Activated CD4-positive, alpha-beta T cell treated with anti-CD3 and anti-CD28 coated beads, Interleukin-2, amount 50 U/mL, for 24 hours (primary cell): ENCODE results near the gene SAG.

Source experiments
- DNase-seq, 2 donors: peaks; one replicate each; pipeline ENCODE4 v3.0.0-alpha.2; 2020; ENCODE audit warnings: low read depth in 1 of 2, low spot score in 1 of 2

The SAG gene

DNA sequence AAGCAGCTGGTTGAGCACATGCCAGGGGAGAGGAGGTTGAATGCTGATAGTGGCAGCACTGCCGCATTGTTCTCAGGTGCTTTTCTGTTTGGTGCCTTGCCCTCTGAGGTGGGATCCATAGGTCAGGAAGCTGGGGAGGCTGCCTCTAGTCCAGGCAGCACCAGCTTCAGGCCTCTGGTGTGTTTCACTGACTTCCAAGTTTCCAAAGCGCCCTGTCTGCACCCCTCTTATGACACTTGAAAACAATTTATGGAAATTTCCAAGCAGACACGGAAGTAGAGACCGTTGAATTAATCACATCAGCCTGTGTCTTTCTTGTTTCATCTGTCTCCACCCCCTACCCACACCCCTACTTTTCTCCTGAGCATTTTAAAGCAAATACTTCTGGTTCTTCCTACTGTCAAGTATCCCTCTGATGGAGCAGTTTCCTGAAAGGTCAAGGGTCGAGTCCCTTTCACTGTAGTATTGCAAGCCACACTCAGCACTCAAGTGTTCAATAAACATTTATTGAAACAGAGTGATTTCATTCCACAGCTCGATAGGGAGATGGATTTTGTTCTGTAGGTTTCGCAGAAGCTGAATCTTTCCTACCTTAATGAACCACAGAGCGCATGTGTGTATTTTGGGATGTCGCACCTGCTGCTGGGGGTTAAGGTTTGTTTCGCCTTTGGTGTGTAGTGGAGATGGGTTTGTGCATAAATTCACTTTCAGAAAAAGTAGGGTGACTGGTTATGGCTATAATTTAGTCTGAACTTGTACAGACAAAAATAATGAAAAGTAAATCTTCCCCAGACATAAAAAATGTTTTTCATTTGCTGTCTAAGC is 68.1 kb downstream of the SAG start:
- no peak for DNase-seq

DNA sequence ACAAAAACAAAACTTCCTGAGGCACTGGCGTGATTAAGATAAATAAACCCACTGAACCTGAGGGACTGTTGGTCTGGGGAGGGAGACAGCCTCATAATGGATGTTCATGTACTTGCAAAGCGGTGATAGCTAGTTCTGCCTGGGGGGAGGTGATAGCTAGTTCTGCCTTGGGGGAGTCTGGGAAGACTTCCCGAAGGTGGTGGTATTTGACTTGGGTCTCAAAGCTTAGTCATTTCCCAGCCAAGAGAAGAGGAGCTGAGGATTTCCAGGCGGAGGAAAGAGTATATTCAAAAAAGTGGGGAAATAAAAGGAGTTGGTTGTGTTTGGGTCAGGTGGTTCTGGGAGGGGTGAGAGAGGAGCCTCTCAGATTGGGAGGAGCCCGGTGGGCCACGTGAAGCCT is 71.4 kb downstream of the SAG start:
- no peak for DNase-seq

DNA sequence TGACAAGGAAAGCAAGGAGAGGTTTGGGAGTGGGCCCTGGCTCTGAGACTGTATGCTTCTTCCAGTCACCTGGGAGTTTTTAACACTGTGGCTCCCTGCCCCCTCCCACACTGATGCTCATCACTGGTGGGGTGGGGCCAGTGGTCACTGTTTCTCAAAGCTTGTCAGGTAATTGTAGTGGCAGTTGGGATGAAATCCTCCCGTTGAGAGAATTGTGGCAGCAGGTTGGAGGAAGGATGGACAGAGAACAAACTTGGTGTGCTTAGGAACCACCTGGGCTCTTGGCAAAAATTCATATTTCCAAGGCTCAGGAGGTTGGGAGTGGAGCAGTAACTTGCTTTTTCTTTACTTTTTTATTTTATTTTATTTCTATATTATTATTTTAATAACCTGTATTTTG is 71.8 kb downstream of the SAG start:
- DNase-seq, result no peak

DNA sequence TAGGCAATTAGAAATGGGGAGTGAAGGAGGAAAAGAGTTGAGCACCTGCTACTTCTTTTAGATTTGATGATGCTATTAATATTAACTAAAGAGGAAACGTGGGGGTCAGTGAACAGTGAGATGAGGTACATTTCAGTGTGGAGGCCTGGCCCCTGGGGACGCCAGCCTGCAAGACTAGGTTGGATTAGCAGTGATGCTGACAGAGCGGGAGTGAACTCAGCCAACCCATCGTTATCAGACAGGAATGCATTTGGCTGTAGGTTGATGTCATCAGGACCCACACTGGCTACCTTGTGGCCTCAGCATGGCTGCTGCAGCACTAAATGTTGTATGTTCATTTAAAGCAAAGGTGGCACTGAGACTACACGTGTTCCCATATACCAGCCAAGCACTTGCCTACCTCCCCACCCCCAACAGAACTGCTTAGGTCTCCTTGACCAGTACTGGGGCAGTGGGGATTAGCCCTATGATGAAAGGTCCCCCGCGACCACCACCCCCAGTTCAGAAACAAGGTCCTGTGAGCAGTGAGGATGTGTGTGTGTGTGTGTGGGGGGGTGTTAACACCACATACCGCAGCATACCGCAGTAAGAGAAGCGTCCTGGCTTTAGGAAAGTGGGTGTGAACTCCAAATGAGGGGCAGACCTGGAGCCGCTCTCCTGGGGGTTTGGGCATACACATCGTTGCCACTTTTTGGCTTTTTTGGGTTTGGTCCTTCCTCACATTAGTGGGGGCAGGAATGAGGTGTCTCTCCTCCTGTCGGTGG is 72.7 kb downstream of the SAG start:
- DNase-seq, result no peak

DNA sequence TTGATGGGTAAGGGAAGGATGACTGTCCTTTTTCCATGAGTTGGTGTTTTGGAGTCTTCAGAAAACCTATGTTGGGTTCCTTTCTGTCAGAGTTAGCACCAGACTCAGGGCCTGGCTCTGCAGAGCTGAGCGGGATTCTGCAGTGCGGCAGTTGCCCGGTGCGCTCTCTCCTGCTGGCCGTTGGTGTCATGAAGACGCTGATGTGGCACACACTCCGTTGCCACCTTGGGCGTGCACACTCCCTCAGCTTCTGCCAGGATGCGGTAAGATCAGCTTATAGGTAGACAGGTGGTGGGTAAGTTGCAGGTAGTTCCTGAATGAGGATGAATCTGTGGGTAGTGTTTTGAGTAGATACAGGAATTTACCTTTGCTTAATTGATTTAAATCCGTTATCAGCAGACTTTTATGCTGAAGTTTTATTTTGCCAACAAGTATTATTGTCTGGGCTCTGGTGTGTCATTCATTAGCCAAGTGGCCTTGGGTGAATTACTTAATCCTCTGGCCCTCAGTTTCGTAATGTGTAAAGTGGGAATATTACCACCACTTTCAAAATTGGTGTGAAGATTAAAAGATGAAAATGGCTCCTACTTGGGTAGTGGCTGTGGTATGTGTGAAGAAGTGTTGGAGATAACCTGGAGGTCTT is 73.5 kb downstream of the SAG start:
- DNase-seq, result no peak

DNA sequence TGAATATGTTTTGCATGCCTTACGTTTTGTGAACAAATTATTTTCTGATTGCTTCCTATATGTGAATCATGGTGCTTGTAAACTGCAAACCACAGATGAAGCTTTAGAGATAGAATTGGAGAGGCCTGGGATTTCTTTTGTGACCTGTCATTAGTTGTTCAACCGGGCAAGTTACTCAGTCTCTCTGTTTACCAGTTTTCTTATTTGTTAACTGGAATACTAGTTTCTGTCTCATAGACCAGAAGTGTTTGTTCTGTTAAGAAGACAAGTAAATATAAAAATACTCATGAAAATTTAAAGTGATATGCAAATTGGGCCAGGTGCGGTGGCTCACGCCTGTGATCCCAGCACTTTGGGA is 74.0 kb downstream of the SAG start:
- DNase-seq, result no peak

DNA sequence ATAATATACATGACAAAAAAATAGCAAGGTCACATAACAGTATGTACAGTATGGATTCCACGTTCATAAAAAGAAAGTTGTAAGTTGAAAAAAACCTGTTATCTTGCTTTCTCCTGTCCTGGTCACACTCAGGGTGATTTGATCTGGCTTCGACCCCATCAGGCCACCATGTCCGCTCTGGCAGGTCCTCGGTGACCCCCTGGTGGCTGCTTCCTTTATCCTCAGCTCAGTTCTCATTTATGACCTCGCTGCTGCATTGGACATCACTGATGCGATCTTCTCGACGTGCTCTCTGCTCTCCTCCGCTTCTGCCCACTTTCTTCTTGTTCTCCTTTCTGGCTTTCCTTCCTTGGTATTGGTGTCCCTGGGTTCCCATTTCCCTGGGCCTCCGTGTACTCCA is 76.4 kb downstream of the SAG start:
- no peak for DNase-seq

DNA sequence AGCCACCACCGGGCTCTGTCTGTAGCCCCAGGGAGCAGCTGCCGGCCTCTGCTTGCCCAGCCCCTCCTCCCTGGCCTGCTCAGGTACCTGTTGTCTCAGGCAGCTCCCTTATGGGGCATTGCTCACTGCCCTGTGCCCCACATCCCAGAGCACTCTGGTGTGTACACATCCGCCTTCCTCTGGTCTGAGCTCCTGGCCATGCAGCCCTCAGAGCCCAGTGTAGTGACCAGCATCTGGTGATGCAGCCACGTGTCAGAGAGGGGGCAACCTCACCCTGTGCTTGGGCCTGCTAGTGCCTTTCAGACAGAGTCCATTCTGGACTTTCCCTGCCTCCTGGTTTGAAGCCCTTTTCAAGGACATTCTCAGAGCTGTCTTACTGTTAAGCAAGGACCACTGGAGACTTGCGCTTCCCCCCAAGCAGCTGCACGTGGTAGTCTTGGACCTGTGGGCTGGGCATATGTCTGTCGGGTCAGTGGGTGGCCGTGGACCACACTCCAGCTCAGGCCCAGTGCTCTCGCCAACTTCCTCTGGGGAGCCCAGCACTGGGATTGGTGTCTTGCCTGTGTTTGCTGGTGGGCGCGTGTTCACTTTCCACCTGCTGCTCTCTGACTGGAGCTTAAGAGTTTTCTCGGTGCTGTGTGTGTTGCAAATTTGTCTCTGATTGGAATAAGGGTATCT is 77.3 kb downstream of the SAG start:
- DNase-seq, result no peak

DNA sequence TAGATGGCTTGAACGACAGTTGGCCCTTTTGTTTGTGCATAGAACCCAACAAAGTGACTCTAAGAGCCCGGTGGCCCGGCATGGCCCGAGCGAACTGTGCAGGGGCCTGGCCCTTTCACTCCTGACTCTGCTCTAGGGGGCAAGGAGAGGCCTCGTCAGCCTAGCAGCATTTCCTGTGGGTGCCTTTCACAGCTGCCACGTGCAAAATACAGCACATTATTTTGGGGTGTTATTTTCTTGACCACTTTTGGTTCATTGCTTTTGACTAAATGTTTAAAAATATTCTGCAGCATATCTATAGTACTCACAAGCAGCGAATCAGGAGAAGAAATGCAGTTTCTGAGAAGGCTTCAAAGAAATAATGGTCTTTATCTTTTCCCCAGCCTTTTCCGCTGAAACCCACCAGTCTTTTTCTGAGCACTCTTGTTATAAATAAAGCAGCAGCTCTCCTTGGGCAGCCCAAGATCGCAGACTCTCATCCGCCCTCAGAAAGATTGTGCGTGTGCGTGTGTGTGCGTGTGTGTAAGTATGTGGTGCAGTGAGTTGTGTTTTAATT is 78.0 kb downstream of the SAG start:
- no peak for DNase-seq

DNA sequence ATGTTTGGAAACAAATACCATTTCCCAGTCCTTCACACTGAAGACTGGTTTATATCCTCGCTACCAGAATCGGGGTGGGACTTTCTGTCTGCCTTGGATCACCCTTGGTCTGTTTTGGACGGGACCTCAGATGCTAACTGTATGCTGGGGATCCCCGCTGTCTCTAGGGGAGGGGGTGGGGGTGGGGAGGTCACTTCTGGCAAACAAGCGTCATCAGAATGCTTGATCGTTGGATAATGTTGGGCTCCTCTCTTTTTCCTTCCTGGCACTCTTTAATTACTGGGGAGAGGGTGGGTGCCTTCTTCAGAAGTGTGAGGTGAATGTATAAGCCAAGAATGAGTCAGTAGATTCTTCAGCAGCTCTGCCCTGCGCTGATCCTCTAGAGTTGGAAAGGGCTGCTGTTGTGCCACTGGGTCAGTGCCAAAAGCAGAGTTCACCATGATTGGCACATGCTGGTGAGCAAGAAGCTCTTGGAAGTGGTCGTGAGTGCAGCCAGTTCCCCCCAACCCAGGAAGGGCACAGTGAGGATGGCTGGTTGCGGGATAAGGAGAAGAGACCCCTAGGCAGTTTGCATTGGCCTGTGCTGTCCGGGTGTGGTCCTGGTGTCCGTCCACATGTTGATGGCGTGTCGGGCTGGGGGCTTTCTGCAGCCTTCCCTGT is 78.9 kb downstream of the SAG start:
- DNase-seq, result no peak

DNA sequence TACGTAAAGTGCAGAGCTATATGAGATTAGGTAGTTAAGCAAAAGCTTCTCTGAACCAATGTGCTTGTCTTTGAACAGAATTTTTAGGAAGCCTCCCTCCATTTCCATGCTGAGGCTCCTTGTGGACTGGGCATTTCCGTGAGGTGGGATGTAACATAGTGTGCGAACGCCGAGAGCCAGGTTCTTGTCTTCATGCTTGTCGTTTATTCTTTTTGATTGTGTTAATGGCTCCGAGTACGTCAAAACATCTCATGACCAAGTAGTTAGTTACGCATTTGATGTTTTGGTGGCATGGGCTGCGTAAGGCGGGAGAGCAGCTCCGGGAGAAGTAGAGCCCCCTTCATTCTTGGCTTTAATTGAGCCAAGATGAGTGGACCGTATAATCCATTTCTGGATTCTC is 79.6 kb downstream of the SAG start:
- no peak for DNase-seq

DNA sequence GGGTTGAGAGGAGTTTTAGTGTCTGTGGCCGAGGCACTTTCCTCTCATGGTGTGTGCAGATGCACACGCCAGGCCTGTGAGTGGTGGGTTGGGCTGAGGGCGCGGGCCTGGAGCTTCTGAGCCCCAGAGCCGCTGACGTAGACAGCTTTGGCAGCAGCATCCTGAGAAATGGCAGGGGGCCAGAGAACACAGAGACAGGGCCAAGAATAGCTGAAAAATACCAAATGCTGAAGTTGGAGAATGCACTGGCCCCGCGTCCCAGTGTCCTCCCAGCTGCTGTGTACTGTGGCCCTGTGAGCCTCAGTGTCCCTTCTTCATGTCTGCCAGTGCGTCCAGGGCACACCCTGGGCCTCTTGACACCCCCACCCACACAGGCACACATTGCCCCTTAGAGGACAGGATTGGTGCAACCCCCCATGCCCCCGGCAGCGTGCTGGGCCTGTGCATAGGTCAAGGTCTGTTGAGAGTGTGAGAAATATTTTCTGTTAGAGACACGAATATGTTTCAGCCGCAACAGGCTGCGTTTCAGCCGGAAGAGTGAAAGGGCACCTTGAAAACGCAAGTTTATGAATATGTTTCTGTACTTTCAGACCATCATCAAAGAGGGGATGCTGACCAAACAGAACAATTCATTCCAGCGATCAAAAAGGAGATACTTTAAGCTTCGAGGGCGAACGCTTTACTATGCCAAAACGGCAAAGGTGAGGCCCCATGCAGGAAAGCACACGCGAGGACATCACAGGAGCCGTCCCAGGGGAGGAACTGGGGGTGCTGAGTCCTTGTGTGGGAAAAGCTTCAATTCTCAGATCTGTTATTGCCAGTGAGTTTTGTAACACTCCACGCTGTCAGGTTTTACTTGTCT is 80.3 kb downstream of the SAG start:
- no peak for DNase-seq

DNA sequence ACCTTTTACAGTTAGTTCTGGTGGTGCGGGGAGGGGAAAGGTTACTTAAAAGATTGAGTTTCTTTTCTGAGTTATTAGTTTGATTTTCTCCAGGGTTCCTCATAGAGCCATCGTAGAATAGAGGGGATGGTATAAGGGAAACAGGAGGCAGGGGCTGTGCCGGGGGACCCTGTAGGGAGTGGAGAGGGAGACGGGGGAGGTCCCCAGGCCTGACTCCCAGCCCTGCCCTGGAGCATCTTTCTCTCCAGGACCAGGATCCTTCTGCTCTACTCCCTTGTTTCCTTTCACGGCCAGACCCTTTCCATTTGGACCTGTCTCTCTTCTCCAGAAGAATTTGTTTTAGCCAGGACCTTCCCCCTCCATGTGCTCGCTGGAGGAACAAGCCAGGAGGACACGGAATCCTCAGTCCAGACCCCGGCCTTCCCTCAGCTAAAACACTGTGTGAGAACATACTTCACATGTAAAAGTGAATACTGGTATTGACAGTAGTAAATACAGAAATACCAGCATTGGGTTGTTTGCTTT is 82.0 kb downstream of the SAG start:
- DNase-seq, result no peak

DNA sequence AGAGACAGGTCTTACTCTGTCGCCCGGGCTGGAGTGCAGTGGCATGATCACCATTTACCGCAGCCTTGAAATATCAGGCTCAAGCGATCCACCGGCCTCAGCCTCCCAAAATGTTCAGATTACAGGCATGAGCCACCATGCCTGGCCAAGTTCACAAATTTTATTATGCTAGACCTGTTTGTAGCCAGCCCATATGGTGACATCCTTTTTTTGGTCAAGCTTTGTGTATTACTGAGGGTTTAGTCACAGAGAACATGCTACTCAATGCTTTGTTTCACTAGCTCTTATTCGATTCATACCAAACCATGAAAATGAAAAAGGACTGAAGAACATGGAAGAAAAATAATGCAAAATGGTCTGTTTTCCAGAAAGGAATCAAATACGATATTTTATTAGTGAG is 88.1 kb downstream of the SAG start:
- DNase-seq, result no peak
